Stimulated activated effector memory CD8-positive, alpha-beta T cell treated with anti-CD3 and anti-CD28 coated beads, Interleukin-12 subunit alpha, Interleukin-12 subunit beta, amount 100 ng/mL, for 72 hours (primary cell): ENCODE measurements around the gene PRDM10.

Source experiments
- ATAC-seq: fragments of 150-1000 bp; cut with Tn5 transposase; 2 replicates; pipeline ENCODE4 v1.10.0; 2021
- DNase-seq, 2 donors: peaks; one replicate each; pipeline ENCODE4 v3.0.0; 2021 to 2022; ENCODE audit warnings: low spot score in 2 of 2
- H3K27ac Mint-ChIP-seq: one replicate; pipeline ENCODE4 v1.8.0; 2022; ENCODE audit warnings: mild to moderate bottlenecking, mixed read lengths
- H3K36me3 Mint-ChIP-seq: one replicate; pipeline ENCODE4 v1.8.0; 2022; ENCODE audit warnings: mild to moderate bottlenecking, mixed read lengths
- H3K4me1 Mint-ChIP-seq: one replicate; pipeline ENCODE4 v1.8.0; 2022; ENCODE audit warnings: mixed read lengths
- H3K4me3 Mint-ChIP-seq: one replicate; pipeline ENCODE4 v1.8.0; 2022; ENCODE audit warnings: mild to moderate bottlenecking, mixed read lengths
- H3K9me3 Mint-ChIP-seq: one replicate; pipeline ENCODE4 v1.8.0; 2022; ENCODE audit warnings: mixed read lengths

The PRDM10 gene

GRCh38 chr11:130002352-130002845, at the start of gene PRDM10:
Gene PRDM10 (minus strand): TSS chr11:130002835. CDS start chr11:129960964, 41,871 bp downstream.
- Mint-ChIP-seq H3K9me3 (no peaks in the 10 kb centered on the region), H3K4me1 (peaks cover 16% of the 10 kb centered on the region), H3K4me3 (peak within 1 kb of the TSS; percentile 85), H3K27ac (peak within 1 kb of the TSS; percentile 100), H3K36me3 (peaks cover 24% of the 10 kb centered on the region)
- peak; percentile 85 to 95 for DNase-seq
- peak; percentile 77 for ATAC-seq

- H3K4me3 Mint-ChIP-seq: no peak overlapping the region
- DNase-seq (no peak), ATAC-seq (no peak)
- H3K9me3 Mint-ChIP-seq: no peaks in the 10 kb centered on the region
- H3K36me3 Mint-ChIP-seq: no peaks in the 10 kb centered on the region
- no peak overlapping the region for H3K27ac Mint-ChIP-seq
- H3K4me1 Mint-ChIP-seq: no peaks in the 10 kb centered on the region
Observed at GRCh38 chr11:130051082-130051481, 48.4 kb upstream of the PRDM10 start.

- no peak overlapping the region for H3K27ac Mint-ChIP-seq
- H3K4me1 Mint-ChIP-seq: no peaks in the 10 kb centered on the region
- H3K9me3 Mint-ChIP-seq: no peaks in the 10 kb centered on the region
- DNase-seq (no peak), ATAC-seq (no peak)
- H3K4me3 Mint-ChIP-seq: no peak overlapping the region
- H3K36me3 Mint-ChIP-seq: no peaks in the 10 kb centered on the region
Observed at GRCh38 chr11:130050257-130050656, 47.6 kb upstream of the PRDM10 start.

GRCh38 chr11:130049328-130049771, 46.7 kb upstream of the PRDM10 start:
- DNase-seq (no peak), ATAC-seq (no peak)
- Mint-ChIP-seq H3K4me3 (no peak overlapping the region), H3K36me3 (no peaks in the 10 kb centered on the region), H3K4me1 (no peaks in the 10 kb centered on the region), H3K27ac (no peak overlapping the region), H3K9me3 (no peaks in the 10 kb centered on the region)

GRCh38 chr11:130047141-130047540, 44.5 kb upstream of the PRDM10 start:
- Mint-ChIP-seq H3K4me1 (no peaks in the 10 kb centered on the region), H3K9me3 (no peaks in the 10 kb centered on the region), H3K27ac (no peak overlapping the region), H3K36me3 (no peaks in the 10 kb centered on the region), H3K4me3 (no peak overlapping the region)
- no peak for DNase-seq
- no peak for ATAC-seq

- ATAC-seq (no peak), DNase-seq (no peak)
- no peaks in the 10 kb centered on the region for H3K4me1 Mint-ChIP-seq
- H3K36me3 Mint-ChIP-seq: no peaks in the 10 kb centered on the region
- no peaks in the 10 kb centered on the region for H3K9me3 Mint-ChIP-seq
- no peak overlapping the region for H3K4me3 Mint-ChIP-seq
- H3K27ac Mint-ChIP-seq: no peak overlapping the region
Observed at GRCh38 chr11:130043575-130043974, 40.9 kb upstream of the PRDM10 start.

GRCh38 chr11:130042093-130042591, 39.5 kb upstream of the PRDM10 start:
- Mint-ChIP-seq H3K36me3 (no peaks in the 10 kb centered on the region), H3K4me3 (no peak overlapping the region), H3K27ac (no peak overlapping the region), H3K9me3 (no peaks in the 10 kb centered on the region), H3K4me1 (no peaks in the 10 kb centered on the region)
- DNase-seq (no peak), ATAC-seq (no peak)

- Mint-ChIP-seq H3K36me3 (no peaks in the 10 kb centered on the region), H3K4me1 (no peaks in the 10 kb centered on the region), H3K4me3 (no peak overlapping the region), H3K27ac (no peak overlapping the region), H3K9me3 (no peaks in the 10 kb centered on the region)
- ATAC-seq: no peak
- no peak for DNase-seq
Observed at GRCh38 chr11:130040281-130040940, 37.8 kb upstream of the PRDM10 start.

GRCh38 chr11:130037881-130038585, 35.4 kb upstream of the PRDM10 start:
- H3K27ac Mint-ChIP-seq: no peak overlapping the region
- no peak for DNase-seq

GRCh38 chr11:130037058-130037457, 34.4 kb upstream of the PRDM10 start:
- no peaks in the 10 kb centered on the region for H3K4me1 Mint-ChIP-seq
- H3K36me3 Mint-ChIP-seq: no peaks in the 10 kb centered on the region
- no peak for ATAC-seq
- H3K4me3 Mint-ChIP-seq: no peak overlapping the region
- DNase-seq: no peak
- no peak overlapping the region for H3K27ac Mint-ChIP-seq
- no peaks in the 10 kb centered on the region for H3K9me3 Mint-ChIP-seq

More at GRCh38 chr11:130037881-130038585, 35.4 kb upstream of the PRDM10 start:
- no peaks in the 10 kb centered on the region for H3K9me3 Mint-ChIP-seq
- no peak overlapping the region for H3K4me3 Mint-ChIP-seq
- no peak for ATAC-seq
- no peaks in the 10 kb centered on the region for H3K4me1 Mint-ChIP-seq
- no peaks in the 10 kb centered on the region for H3K36me3 Mint-ChIP-seq

GRCh38 chr11:130034236-130034635, 31.6 kb upstream of the PRDM10 start:
- DNase-seq (no peak), ATAC-seq (no peak)
- no peaks in the 10 kb centered on the region for H3K4me1 Mint-ChIP-seq
- no peaks in the 10 kb centered on the region for H3K36me3 Mint-ChIP-seq
- no peak overlapping the region for H3K4me3 Mint-ChIP-seq
- no peaks in the 10 kb centered on the region for H3K9me3 Mint-ChIP-seq
- H3K27ac Mint-ChIP-seq: no peak overlapping the region

GRCh38 chr11:130032931-130033330, 30.3 kb upstream of the PRDM10 start:
- no peak overlapping the region for H3K27ac Mint-ChIP-seq
- ATAC-seq (no peak), DNase-seq (no peak)
- no peak overlapping the region for H3K4me3 Mint-ChIP-seq
- H3K36me3 Mint-ChIP-seq: no peaks in the 10 kb centered on the region
- H3K9me3 Mint-ChIP-seq: no peaks in the 10 kb centered on the region
- H3K4me1 Mint-ChIP-seq: no peaks in the 10 kb centered on the region

- Mint-ChIP-seq H3K4me1 (no peaks in the 10 kb centered on the region), H3K9me3 (no peaks in the 10 kb centered on the region), H3K36me3 (no peaks in the 10 kb centered on the region), H3K27ac (no peak overlapping the region), H3K4me3 (no peak overlapping the region)
- ATAC-seq: no peak
- DNase-seq: no peak
Observed at GRCh38 chr11:130031945-130032344, 29.3 kb upstream of the PRDM10 start.

GRCh38 chr11:130031056-130031455, 28.4 kb upstream of the PRDM10 start:
- Mint-ChIP-seq H3K4me3 (no peak overlapping the region), H3K4me1 (no peaks in the 10 kb centered on the region), H3K27ac (no peak overlapping the region), H3K36me3 (no peaks in the 10 kb centered on the region), H3K9me3 (no peaks in the 10 kb centered on the region)
- no peak for ATAC-seq
- no peak for DNase-seq

GRCh38 chr11:130029137-130029536, 26.5 kb upstream of the PRDM10 start:
- Mint-ChIP-seq H3K27ac (no peak overlapping the region), H3K4me3 (no peak overlapping the region), H3K36me3 (no peaks in the 10 kb centered on the region), H3K4me1 (no peaks in the 10 kb centered on the region), H3K9me3 (no peaks in the 10 kb centered on the region)
- DNase-seq: no peak
- no peak for ATAC-seq

- Mint-ChIP-seq H3K4me1 (no peaks in the 10 kb centered on the region), H3K36me3 (no peaks in the 10 kb centered on the region), H3K27ac (no peak overlapping the region), H3K4me3 (no peak overlapping the region), H3K9me3 (no peaks in the 10 kb centered on the region)
- no peak for DNase-seq
- no peak for ATAC-seq
Observed at GRCh38 chr11:130025371-130025770, 22.7 kb upstream of the PRDM10 start.
